HCT116 (cell line): ENCODE data around the gene PIK3CD.

Source experiments
- CEBPB ChIP-seq: IDR thresholded peaks from 2 replicates; pipeline ENCODE4 v1.6.1; 2012; ENCODE audit warnings: low read depth
- EZH2 ChIP-seq: fragments of 200-600 bp; sonication (generic); IDR thresholded peaks from 2 replicates; pipeline ENCODE4 v1.6.1; 2017; ENCODE audit warnings: antibody characterized with exemption, mixed run types
- MAX ChIP-seq: IDR thresholded peaks from 2 replicates; pipeline ENCODE4 v1.6.1; 2012
- POLR2A ChIP-seq: IDR thresholded peaks from 2 replicates; pipeline ENCODE4 v1.7.0; 2011; ENCODE audit warnings: borderline replicate concordance; ENCODE audit not compliant: insufficient read depth, insufficient read length; ENCODE audit errors: extremely low read depth
- POLR2AphosphoS5 ChIP-seq: IDR thresholded peaks from 2 replicates; pipeline ENCODE4 v1.6.1; 2011; ENCODE audit warnings: mild to moderate bottlenecking, low read depth, low read length, moderate library complexity
- TF ChIP-seq, protein P1 (sequence below), 3 experiments: fragments of 200-600 bp in 1 of 3; sonication (generic) in 1 of 3; IDR thresholded peaks in 2 of 3; conservative IDR thresholded peaks in 1 of 3; 2 replicates each; pipeline ENCODE4 v1.5.1; 2012 to 2017; ENCODE audit warnings: low read depth in 2 of 3, low read length in 2 of 3, antibody characterized with exemption in 1 of 3, borderline replicate concordance in 1 of 3, control low read depth in 1 of 3, mild to moderate bottlenecking in 1 of 3, mixed read lengths in 1 of 3, mixed run types in 1 of 3, moderate library complexity in 1 of 3; ENCODE audit not compliant: insufficient read depth in 1 of 3
- TF ChIP-seq, protein P2 (sequence below): IDR thresholded peaks from 2 replicates; pipeline ENCODE4 v1.6.1; 2012; ENCODE audit warnings: low read depth

GRCh38 chr1:9634582-9634981, 16.9 kb upstream of the PIK3CD start:
- TF ChIP-seq CEBPB (no peak), EZH2 (no peak), POLR2A (no peak), MAX (no peak), POLR2AphosphoS5 (no peak)
- TF ChIP-seq, protein P1, sequence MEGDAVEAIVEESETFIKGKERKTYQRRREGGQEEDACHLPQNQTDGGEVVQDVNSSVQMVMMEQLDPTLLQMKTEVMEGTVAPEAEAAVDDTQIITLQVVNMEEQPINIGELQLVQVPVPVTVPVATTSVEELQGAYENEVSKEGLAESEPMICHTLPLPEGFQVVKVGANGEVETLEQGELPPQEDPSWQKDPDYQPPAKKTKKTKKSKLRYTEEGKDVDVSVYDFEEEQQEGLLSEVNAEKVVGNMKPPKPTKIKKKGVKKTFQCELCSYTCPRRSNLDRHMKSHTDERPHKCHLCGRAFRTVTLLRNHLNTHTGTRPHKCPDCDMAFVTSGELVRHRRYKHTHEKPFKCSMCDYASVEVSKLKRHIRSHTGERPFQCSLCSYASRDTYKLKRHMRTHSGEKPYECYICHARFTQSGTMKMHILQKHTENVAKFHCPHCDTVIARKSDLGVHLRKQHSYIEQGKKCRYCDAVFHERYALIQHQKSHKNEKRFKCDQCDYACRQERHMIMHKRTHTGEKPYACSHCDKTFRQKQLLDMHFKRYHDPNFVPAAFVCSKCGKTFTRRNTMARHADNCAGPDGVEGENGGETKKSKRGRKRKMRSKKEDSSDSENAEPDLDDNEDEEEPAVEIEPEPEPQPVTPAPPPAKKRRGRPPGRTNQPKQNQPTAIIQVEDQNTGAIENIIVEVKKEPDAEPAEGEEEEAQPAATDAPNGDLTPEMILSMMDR (IDR thresholded peaks at IDR 0.05 in 2 of 3, conservative IDR thresholded peaks at IDR 0.05 in 1 of 3; ENCODE audit: borderline replicate concordance in 1 of 3, insufficient read depth in 1 of 3, low read depth in 2 of 3, low read length in 2 of 3), result no peak
- TF ChIP-seq, protein P2, sequence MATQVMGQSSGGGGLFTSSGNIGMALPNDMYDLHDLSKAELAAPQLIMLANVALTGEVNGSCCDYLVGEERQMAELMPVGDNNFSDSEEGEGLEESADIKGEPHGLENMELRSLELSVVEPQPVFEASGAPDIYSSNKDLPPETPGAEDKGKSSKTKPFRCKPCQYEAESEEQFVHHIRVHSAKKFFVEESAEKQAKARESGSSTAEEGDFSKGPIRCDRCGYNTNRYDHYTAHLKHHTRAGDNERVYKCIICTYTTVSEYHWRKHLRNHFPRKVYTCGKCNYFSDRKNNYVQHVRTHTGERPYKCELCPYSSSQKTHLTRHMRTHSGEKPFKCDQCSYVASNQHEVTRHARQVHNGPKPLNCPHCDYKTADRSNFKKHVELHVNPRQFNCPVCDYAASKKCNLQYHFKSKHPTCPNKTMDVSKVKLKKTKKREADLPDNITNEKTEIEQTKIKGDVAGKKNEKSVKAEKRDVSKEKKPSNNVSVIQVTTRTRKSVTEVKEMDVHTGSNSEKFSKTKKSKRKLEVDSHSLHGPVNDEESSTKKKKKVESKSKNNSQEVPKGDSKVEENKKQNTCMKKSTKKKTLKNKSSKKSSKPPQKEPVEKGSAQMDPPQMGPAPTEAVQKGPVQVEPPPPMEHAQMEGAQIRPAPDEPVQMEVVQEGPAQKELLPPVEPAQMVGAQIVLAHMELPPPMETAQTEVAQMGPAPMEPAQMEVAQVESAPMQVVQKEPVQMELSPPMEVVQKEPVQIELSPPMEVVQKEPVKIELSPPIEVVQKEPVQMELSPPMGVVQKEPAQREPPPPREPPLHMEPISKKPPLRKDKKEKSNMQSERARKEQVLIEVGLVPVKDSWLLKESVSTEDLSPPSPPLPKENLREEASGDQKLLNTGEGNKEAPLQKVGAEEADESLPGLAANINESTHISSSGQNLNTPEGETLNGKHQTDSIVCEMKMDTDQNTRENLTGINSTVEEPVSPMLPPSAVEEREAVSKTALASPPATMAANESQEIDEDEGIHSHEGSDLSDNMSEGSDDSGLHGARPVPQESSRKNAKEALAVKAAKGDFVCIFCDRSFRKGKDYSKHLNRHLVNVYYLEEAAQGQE, result no peak
